A549 (cell line): ENCODE data around the gene ELANE.

Experiments used
- BHLHE40 ChIP-seq: IDR thresholded peaks from 2 replicates; pipeline ENCODE4 v1.6.1; 2012; ENCODE audit warnings: low read depth, low read length, inconsistent platforms
- CTCF ChIP-seq: fragments of >200 bp; sonication (Bioruptor Twin); formaldehyde crosslinking; IDR thresholded peaks from 3 replicates; pipeline ENCODE4 v1.5.1; 2016
- EP300 ChIP-seq, 2 experiments: fragments of >200 bp; sonication (Bioruptor Twin); formaldehyde crosslinking; IDR thresholded peaks; 2 replicates in 1 of 2; 3 replicates in 1 of 2; pipeline ENCODE4 v1.6.1; 2016 to 2017
- POLR2A ChIP-seq: IDR thresholded peaks from 2 replicates; pipeline ENCODE4 v1.6.1; 2012; ENCODE audit warnings: mild to moderate bottlenecking, low read length
- REST ChIP-seq: fragments of 200-600 bp; sonication (generic); IDR thresholded peaks from 2 replicates; pipeline ENCODE4 v1.6.1; 2016; ENCODE audit warnings: antibody characterized with exemption, mild to moderate bottlenecking, moderate library complexity
- USF2 ChIP-seq: fragments of 450-650 bp; IDR thresholded peaks from 2 replicates; pipeline ENCODE4 v1.6.1; 2014; ENCODE audit warnings: antibody characterized with exemption

- no peak for TF ChIP-seq CTCF
- TF ChIP-seq USF2 = no peak
- TF ChIP-seq REST = no peak
- no peak for TF ChIP-seq BHLHE40
- TF ChIP-seq EP300 (IDR thresholded peaks at IDR 0.05) = no peak
- TF ChIP-seq POLR2A = no peak
Measured at GRCh38 chr19:853014-853585, 997 bp downstream of the ELANE start.
